GM21737 (cell line): Measurements from ENCODE around the gene STAT5A.
"Not testable (repeated sequence)": the region's sequence is repeated elsewhere in the genome, so short reads cannot be mapped to it uniquely, and the experiment has no call there.

Source experiments
- ATAC-seq: cut with Tn5 transposase; IDR thresholded peaks from one replicate; pipeline ENCODE4 v1.9.1; 2021; ENCODE audit warnings: mild to moderate bottlenecking, moderate library complexity; ENCODE audit not compliant: unreplicated experiment

The STAT5A gene

GRCh38 chr17:42287977-42288802, at the start of gene STAT5A:
Gene STAT5A, plus strand, starts transcription at chr17:42288498. Its CDS starts 914 bp downstream, at chr17:42289412.
- ATAC-seq, result no peak

- not testable (repeated sequence) for ATAC-seq
Observed at GRCh38 chr17:42239576-42239975, 48.7 kb upstream of the STAT5A start.

GRCh38 chr17:42240201-42240600, 48.1 kb upstream of the STAT5A start:
- no peak for ATAC-seq

GRCh38 chr17:42240863-42241262, 47.4 kb upstream of the STAT5A start:
- ATAC-seq, result not testable (repeated sequence)

- no peak for ATAC-seq
Observed at GRCh38 chr17:42241871-42242270, 46.4 kb upstream of the STAT5A start.

GRCh38 chr17:42243493-42243982, 44.8 kb upstream of the STAT5A start:
- no peak for ATAC-seq

- not testable (repeated sequence) for ATAC-seq
Observed at GRCh38 chr17:42244116-42244515, 44.2 kb upstream of the STAT5A start.

GRCh38 chr17:42245183-42245582, 43.1 kb upstream of the STAT5A start:
- not testable (repeated sequence) for ATAC-seq

- no peak for ATAC-seq
Observed at GRCh38 chr17:42246515-42246914, 41.8 kb upstream of the STAT5A start.

- no peak for ATAC-seq
Observed at GRCh38 chr17:42247734-42248133, 40.6 kb upstream of the STAT5A start.

GRCh38 chr17:42248351-42249179, 39.7 kb upstream of the STAT5A start:
- peak; percentile 86 for ATAC-seq

GRCh38 chr17:42249681-42250446, 38.4 kb upstream of the STAT5A start:
- no peak for ATAC-seq

- ATAC-seq, result no peak
Observed at GRCh38 chr17:42251115-42251514, 37.2 kb upstream of the STAT5A start.

- ATAC-seq, result no peak
Observed at GRCh38 chr17:42252597-42253550, 35.4 kb upstream of the STAT5A start.

GRCh38 chr17:42253578-42253977, 34.7 kb upstream of the STAT5A start:
- no peak for ATAC-seq

GRCh38 chr17:42255445-42255844, 32.9 kb upstream of the STAT5A start:
- no peak for ATAC-seq

- ATAC-seq, result no peak
Observed at GRCh38 chr17:42260318-42260717, 28.0 kb upstream of the STAT5A start.

GRCh38 chr17:42264366-42264765, 23.9 kb upstream of the STAT5A start:
- not testable (repeated sequence) for ATAC-seq

GRCh38 chr17:42266462-42266861, 21.8 kb upstream of the STAT5A start:
- no peak for ATAC-seq
